GM12864 (cell line): Measurements from ENCODE around the gene SAFB.

Source experiments
- DNase-seq: peaks from one replicate; pipeline ENCODE4 v3.0.0-alpha.2; 2011; ENCODE audit warnings: low read depth
- H3K4me3 ChIP-seq: 2 replicates; pipeline ENCODE4 v1.5.1; 2011; ENCODE audit warnings: mild to moderate bottlenecking, low read depth, low read length, control low read depth
- TF ChIP-seq, protein P1 (sequence below): IDR thresholded peaks from 2 replicates; pipeline ENCODE4 v1.5.1; 2011; ENCODE audit warnings: low read depth, mild to moderate bottlenecking, moderate library complexity, low read length, control low read depth, inconsistent platforms; ENCODE audit errors: missing control alignments

The SAFB gene

DNA sequence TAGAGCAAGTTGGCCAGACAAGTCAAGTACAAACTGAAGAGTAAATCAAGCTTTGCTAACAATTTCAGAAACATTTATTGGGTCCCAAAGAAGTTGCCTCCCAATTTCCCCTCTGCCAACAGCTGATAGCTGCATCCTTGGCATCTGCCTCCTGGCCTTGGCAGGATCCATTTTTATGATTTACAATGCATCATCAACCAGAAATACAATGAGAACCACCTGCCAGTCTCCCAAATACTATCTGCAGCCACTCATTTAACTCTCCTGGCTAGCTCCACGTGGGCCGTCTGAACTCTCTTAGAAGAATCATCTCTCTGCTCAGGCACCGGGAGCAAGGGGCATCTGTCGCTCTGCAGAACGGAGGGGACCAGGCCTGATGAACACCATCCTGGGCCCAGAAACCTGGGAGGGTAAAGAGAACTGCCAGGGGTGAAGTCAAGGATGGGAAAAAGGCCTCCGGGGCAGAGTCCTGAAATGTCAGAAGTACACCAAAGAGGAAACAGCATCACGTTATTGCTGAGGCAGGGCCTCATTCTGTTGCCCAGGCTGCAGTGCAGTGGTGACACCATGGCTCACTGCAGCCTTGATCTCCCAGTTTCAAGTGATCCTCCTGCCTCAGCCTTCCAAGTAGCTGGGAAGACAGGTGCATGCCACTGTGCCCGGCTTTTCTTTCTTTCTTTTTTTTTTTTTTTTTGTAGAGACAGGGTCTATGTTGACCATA, 94.5 kb downstream of the SAFB start:
- TF ChIP-seq, protein P1, sequence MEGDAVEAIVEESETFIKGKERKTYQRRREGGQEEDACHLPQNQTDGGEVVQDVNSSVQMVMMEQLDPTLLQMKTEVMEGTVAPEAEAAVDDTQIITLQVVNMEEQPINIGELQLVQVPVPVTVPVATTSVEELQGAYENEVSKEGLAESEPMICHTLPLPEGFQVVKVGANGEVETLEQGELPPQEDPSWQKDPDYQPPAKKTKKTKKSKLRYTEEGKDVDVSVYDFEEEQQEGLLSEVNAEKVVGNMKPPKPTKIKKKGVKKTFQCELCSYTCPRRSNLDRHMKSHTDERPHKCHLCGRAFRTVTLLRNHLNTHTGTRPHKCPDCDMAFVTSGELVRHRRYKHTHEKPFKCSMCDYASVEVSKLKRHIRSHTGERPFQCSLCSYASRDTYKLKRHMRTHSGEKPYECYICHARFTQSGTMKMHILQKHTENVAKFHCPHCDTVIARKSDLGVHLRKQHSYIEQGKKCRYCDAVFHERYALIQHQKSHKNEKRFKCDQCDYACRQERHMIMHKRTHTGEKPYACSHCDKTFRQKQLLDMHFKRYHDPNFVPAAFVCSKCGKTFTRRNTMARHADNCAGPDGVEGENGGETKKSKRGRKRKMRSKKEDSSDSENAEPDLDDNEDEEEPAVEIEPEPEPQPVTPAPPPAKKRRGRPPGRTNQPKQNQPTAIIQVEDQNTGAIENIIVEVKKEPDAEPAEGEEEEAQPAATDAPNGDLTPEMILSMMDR: no peak
- no peak for DNase-seq
- H3K4me3 ChIP-seq: peak overlapping the region; percentile 90; the same call in 1 of the 2 replicates
